Activated CD8-positive, alpha-beta memory T cell treated with anti-CD3 and anti-CD28 coated beads, Interleukin-2, amount 50 U/mL, for 48 hours (primary cell): ENCODE data around the gene ZNF207.
"Not testable (repeated sequence)": the region's sequence is repeated elsewhere in the genome, so short reads cannot be mapped to it uniquely, and the experiment has no call there.

Experiments used
- DNase-seq: peaks from one replicate; pipeline ENCODE4 v3.0.0-alpha.2; 2020

Gene ZNF207

DNA sequence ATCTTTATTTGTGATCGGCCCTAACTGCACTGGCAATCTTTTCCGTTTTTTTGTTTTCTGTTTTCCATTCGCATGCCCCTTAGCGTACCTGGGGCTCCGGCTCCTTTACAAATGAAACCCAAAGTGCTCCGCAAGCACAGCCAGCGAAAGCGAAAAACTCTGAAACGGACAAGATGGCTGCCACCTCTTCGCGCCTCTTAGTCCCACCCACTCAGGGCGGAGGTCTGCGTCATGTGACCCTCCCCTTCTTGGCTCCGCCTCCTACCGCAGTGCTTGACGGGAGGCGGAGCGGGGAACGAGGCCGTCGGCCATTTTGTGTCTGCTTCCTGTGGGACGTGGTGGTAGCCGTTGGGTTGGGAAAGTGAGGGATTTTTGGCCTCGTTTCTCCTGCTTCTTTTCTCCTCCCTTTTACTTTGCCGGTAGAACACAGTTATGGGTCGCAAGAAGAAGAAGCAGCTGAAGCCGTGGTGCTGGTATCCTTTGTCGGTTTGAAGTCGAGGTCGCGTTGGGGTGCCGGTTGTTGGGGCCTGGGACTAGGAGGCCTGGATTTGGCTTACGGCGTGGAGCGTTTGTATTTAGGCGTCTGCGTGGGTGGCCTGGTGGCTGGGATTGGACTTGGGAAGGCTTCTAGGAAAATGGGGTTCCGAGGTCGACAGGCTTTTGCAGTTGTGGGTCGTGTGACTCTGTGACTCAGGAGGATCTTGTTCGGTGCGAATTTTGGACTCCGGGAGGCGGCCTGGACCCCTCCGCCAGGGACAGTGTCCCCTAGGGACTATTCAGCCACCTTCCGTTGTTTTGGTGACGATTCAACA lies at the start of gene ZNF207:
Gene ZNF207, plus strand, starts transcription at position 304 of the 812 bp plus-strand sequence. Its CDS starts 129 bp downstream, at position 433.
- peak; percentile 95 for DNase-seq

DNA sequence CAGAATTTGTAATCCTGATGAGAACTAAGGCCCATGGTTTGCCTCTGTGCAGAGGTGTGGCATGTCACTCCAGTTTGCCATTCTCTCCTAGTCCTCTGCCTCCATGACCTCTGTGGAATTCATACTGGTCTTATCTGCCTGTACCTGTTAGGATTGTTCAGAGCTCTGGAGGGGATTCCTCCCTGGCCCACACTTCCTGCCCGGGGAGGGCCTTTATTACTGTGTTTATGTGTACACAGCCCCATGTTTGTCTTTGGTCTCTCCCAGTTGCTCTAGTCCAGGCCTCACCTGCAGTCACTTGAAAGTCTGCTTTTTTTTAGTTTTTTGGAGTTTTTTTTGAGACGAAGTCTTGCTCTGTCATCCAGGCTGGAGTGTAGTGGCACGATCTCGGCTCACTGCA lies 47.9 kb upstream of the ZNF207 start:
- no peak for DNase-seq

- DNase-seq: no peak
These were observed 46.9 kb upstream of the ZNF207 start for GRCh38 chr17:32302860-32303649.

DNA sequence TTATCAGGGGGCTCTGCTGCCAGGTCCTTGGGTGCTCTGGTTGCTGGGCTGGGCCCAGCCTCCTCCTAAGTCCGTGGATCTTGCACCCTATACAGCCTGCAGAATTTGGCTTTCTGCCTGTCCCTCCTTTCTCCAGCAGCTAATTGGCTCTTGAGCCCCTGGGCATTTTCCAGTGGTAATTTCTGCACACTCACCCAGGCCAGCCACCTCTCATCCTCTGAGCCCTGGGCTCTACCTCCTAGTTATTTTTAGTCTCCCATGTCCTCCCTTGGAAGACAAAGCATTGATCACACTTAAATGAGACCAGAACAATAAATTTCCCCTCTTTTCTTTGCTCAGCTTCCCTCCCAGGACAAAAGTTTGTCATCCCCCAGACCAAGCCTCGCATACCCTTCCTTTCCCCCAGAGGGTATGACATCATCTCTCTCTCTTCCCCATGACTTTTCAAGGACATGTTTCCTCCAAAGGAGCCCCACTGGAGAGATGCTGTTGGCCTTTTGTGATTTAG lies 46.1 kb upstream of the ZNF207 start:
- no peak for DNase-seq

GRCh38 chr17:32305049-32305448 lies 44.9 kb upstream of the ZNF207 start:
- no peak for DNase-seq

DNA sequence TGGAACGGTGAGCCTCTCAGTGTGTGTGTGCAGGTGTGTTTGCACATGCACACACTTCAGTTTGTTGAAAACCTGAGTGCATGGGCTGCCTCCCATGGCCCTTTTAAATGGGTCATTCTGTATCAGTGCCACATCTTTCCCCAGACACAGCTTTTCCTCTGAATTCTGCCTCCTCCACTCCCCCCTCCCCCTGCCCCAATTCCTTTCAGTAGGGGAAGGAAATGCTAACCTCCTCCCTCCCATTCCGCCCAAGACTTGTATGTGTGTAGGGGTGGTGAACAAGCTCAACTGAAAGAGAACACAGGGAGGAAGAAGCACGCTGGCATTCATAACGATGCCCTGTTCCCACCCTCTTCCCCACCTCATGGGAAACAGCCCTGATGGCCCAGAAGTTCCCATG lies 42.3 kb upstream of the ZNF207 start:
- DNase-seq: no peak

DNA sequence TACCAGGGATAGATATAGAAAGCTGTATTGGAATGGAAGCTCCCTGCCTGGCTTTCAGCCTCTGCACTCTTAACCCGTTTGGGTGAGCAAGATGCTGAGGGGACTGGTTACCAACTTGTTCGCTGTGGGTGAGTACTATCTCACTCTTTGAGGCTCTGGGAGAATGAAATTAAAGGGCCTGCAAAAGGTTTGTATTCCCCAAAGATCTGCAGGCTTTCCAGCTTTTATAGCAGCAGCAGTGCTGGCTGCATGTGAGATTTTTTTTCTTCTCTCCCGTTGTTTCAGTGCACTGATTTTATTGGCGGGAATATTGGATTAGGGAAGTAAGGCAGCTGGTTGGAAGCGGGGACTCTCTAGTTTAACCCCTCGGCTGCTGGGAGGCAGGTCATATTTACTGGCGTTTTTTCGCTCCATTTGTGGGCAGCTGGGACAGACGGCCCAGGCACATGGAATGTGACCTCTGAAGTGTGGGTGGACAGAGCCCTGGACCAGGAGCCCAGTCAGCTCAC lies 38.9 kb upstream of the ZNF207 start:
- DNase-seq: no peak

DNA sequence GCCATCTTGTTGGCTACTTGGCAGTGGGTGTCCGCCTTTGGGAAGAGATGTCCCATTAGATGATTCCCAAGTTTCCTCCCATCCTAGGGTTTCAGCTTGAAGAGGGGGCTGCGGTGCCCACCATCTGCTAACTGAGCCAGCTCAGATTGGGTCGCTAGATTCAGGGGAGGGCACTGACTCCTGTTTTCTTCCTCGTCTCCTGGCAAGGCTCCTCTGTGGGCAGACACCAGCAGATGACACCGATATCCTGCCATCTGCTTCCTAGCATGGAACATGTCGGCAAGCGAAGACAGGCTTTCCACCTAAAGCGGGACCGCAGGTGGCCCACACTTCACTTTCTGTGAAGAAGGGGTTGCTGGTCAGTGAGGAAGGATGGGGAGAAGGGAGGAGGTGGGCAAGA lies 35.3 kb upstream of the ZNF207 start:
- DNase-seq: no peak

DNA sequence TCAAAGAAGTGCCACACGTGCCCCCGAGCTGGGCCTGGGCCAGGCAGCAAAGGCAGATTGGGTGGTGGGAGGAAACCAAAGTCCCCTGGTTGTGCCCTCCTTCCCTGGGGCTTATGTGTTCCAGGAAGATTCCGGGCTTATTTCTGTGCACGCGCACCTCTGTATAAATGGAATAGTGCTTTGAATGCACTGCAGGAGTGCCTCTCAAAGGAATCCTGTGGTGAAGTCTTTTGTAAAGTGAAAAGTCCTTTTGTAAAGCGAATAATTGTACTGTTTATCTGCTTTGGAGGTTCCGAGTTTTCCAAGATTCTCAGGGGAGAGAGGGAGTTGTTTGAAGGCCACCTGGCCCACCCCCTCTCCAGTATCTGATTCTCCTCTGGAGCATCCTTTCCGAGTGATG lies 34.8 kb upstream of the ZNF207 start:
- DNase-seq: no peak

DNA sequence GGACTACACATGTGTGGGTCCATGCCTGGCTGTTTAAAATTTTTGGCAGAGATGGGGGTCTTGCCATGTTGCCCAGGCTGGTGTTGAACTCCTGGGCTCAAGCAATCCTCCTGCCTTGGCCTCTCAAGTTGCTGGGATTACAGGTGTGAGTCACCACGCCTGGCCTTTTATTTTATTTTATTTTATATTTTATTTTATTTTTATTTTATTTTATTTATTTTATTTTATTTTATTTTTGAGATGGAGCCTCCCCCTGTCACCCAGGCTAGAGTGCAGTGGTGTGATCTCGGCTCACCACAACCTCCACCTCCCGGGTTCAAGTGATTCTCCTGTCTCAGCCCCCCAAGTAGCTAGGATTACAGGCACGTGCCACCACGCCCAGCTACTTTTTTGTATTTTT lies 33.3 kb upstream of the ZNF207 start:
- not testable (repeated sequence) for DNase-seq

DNA sequence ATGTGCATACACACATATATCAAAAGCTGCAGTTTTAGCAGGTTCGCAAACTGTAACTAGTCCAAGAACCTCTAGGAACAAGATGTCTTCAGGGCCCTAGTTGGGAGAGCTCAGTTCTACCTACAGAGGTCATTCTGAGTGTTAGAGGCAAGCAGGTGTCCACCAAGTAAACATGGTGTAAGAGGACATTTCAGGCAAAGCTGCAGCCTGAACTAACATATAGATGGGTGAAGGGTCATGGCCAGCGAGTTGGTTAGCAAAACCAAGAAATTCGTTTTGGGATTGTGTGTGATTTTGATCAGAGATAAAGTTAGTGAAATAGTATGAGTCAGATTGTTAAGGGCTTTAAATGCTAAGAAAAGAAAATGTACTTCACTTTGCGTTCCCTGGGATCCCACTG lies 32.6 kb upstream of the ZNF207 start:
- DNase-seq: no peak

DNA sequence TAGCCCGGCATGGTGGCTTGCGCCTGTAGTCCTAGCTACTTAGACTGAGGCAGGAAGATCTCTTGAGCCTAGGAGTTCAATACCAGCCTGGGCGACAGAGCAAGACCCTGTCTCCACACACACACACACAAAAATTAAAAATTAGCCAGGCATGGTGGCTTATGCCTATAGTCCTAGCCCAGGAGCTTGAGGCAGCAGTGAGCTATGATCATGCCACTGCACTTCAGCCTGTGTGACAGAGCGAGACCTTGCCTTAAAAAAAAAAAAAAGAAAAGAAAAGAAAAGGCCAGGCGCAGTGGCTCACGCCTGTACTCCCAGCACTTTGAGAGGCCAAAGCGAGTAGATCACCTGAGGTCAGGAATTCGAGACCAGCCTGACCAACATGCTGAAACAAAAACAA lies 31.9 kb upstream of the ZNF207 start:
- no peak for DNase-seq

- DNase-seq: peak; percentile 95
These were observed 30.4 kb upstream of the ZNF207 start for GRCh38 chr17:32319548-32319905.

DNA sequence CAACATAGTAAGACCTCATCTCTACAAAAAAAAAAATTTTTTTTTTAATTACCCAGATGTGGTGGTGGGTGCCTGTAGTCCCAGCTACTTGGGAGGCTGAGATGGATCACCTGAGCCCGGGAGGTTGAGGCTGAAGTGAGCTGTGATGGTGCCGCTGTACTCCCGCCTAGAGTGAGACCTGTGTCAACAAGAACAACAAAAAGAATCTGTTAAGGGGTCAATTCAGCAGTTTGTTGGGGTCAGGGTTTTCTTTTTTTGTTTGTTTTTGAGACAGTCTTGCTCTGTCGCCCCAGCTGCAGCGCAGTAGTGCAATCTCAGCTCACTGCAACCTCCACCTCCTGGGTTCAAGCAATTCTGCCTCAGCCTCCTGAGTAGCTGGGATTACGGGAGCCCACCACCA lies 29.9 kb upstream of the ZNF207 start:
- not testable (repeated sequence) for DNase-seq

- DNase-seq: no peak
These were observed 29.1 kb upstream of the ZNF207 start for GRCh38 chr17:32320847-32321246.

- no peak for DNase-seq
These were observed 26.9 kb upstream of the ZNF207 start for GRCh38 chr17:32323046-32323445.

- DNase-seq: no peak
These were observed 26.0 kb upstream of the ZNF207 start for GRCh38 chr17:32323811-32324491.

GRCh38 chr17:32327911-32328310 lies 22.0 kb upstream of the ZNF207 start:
- no peak for DNase-seq

DNA sequence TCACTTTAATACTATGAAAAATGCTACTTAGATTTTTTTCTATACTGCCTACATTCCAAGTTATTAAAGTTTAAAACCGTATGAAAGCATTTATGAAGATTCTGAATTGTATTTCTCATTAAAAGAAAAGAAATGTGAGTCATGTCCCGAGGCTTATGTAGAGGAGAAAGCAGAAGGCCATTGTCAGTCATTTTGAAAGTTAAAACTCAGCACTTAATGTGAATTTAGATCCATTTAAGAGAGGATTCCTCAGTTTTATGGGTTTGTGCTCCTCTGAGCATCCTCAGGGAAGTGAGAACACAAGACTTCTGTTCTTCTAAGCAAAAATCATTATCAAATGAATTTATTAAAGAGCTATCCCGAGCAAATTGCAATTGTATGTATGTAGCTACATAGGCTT lies 19.8 kb upstream of the ZNF207 start:
- no peak for DNase-seq

DNA sequence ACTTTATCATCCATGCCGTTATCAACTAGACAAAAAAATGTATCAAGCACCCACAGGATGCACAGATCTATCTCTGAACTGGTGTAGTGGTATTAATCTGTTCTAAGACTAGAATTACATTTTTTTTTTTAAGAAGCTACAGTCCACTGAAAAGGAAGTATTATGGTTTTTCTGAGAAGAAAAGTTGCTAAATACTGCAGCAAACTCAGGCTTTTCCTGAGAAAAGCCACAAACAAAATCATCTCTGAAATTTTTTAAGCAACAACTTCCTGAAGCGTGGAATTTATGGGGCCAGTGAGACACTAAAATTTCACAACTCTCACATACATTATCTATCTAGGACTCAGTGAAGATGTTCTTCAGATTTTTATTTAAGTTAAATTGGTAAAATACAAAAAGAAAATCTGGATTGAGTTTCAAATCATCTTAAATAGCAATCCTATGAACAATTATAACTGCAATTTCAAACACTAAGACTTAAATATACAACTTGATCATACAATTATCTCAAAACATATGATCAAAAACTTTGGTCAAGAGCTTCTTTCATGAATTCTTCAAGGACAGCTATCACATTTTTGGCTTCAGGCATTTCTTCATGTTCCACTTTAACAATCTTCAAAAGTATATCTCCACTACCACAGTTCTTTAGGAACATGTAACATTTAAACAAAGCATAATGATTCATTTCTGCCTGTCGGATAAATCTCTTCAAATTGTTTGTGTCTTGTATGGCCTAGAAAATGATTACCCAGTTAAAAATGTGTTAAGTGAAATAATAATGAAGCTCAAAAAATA lies 18.5 kb upstream of the ZNF207 start:
- DNase-seq: no peak

GRCh38 chr17:32333187-32333586 lies 16.8 kb upstream of the ZNF207 start:
- no peak for DNase-seq

DNA sequence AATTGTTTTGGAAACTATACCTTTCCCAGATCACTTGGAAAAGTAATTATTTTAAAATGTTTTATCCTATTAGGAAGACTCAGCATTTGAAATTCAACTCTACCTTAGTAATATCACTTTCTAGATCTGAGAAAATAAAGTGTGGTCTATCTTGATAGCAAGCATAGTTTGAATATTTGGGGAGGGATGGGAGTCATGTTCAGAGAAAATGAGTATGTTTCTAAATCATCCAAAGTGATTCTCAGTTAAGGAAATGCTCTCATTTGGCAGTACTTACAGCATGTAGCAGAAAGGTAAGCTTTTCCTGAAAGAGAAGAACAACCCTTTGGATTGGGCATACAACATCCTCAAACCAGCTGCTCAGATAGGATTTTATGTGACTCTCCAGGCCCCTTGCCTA lies 14.9 kb upstream of the ZNF207 start:
- no peak for DNase-seq
